Body of pancreas (tissue), 4 donors: ENCODE data around the gene TMEM123. TPM values are rescaled to one million over a fixed set of nuclear protein-coding genes. Genes with fewer than 3 reads are reported as not detected.

ENCODE experiments used
- ATAC-seq: fragments of 150-250 bp; one replicate; pipeline ENCODE4 v1.9.1; 2016
- DNase-seq, 4 donors: peaks; one replicate each; pipeline ENCODE4 v3.0.0-alpha.2; 2019
- H3K27ac ChIP-seq, 4 donors: fragments of 200-600 bp; sonication (generic); 1 replicate in 3 of 4; 2 replicates in 1 of 4; pipeline versions ENCODE4 v1.5.1 to v1.6.1; 2016 to 2019; ENCODE audit warnings: mild to moderate bottlenecking in 1 of 4, mixed read lengths in 1 of 4, moderate library complexity in 1 of 4
- H3K27me3 ChIP-seq, 2 donors: fragments of 200-600 bp; sonication (generic); one replicate each; pipeline ENCODE4 v1.6.0; 2016; ENCODE audit warnings: mild to moderate bottlenecking in 1 of 2
- H3K36me3 ChIP-seq, 2 donors: fragments of 200-600 bp; sonication (generic); replicated peaks in 1 of 2; 2 replicates each; pipeline ENCODE4 v1.5.1; 2016; ENCODE audit warnings: low read depth in 2 of 2; ENCODE audit not compliant: insufficient read depth in 1 of 2
- H3K4me1 ChIP-seq: fragments of 200-600 bp; sonication (generic); one replicate; pipeline ENCODE4 v1.6.0; 2016
- H3K4me3 ChIP-seq, 2 donors: fragments of 200-600 bp; sonication (generic); 1 replicate in 1 of 2; 2 replicates in 1 of 2; pipeline ENCODE4 v1.5.1; 2016 to 2019
- H3K9me3 ChIP-seq, 3 donors: fragments of 200-600 bp; sonication (generic); 1 replicate in 2 of 3; 2 replicates in 1 of 3; pipeline ENCODE4 v1.5.1; 2016
- CTCF ChIP-seq, 7 experiments: fragments of 450-650 bp in 4 of 7; fragments of 200-600 bp in 3 of 7; sonication (generic) in 3 of 7; IDR thresholded peaks; one replicate each; pipeline ENCODE4 v1.5.1; 2016 to 2019; ENCODE audit warnings: antibody characterized with exemption in 7 of 7
- POLR2A ChIP-seq, 3 donors: fragments of 450-650 bp; IDR thresholded peaks; one replicate each; pipeline ENCODE4 v1.6.1; 2016; ENCODE audit warnings: antibody characterized with exemption in 3 of 3, mild to moderate bottlenecking in 2 of 3
- whole genome bisulfite sequencing, 2 donors: methylation state at CpG; one replicate each; pipeline ENCODE4 v1.1.5; 2017; 5-methylcytosine and 5-hydroxymethylcytosine counted together
- intact Hi-C: fragments of 100-400 bp; cut with DNase I; formaldehyde crosslinking; loops from one replicate; pipeline ENCODE4 v1.15.1; 2023
- total RNA-seq, 2 donors: library from RNA; depleted of rRNA; stranded (reverse); fragments of >200 nt; gene quantifications; one replicate each; pipeline ENCODE4 v1.1.0, GENCODE V29; 2016

TMEM123 gene
- total RNA-seq, 2 donors from 2014 or later = 40.2 to 82.5 TPM

GRCh38 chr11:102497061-102497460, 44.5 kb upstream of the TMEM123 start:
- H3K27me3 ChIP-seq = no peaks in the 10 kb centered on the region
- H3K27ac ChIP-seq = no peak overlapping the region
- H3K4me1 ChIP-seq = peaks cover 5% of the 10 kb centered on the region
- H3K4me3 ChIP-seq = no peak overlapping the region
- H3K9me3 ChIP-seq = no peaks in the 10 kb centered on the region
- no peaks in the 10 kb centered on the region for H3K36me3 ChIP-seq
- DNase-seq (no peak), ATAC-seq (no peak)
- 82 to 97% methylated on average over 3 to 4 of the region's 4 CpGs for WGBS, 2 donors
- TF ChIP-seq POLR2A (IDR thresholded peaks at IDR 0.05) (no peak), CTCF (IDR thresholded peaks at IDR 0.05) (no peak)
- intact Hi-C loops = loop anchor here (5.0 to 10.0 kb wide), 2 partner anchors 102 to 160 kb away; no protein-coding TSS in a partner anchor

DNA sequence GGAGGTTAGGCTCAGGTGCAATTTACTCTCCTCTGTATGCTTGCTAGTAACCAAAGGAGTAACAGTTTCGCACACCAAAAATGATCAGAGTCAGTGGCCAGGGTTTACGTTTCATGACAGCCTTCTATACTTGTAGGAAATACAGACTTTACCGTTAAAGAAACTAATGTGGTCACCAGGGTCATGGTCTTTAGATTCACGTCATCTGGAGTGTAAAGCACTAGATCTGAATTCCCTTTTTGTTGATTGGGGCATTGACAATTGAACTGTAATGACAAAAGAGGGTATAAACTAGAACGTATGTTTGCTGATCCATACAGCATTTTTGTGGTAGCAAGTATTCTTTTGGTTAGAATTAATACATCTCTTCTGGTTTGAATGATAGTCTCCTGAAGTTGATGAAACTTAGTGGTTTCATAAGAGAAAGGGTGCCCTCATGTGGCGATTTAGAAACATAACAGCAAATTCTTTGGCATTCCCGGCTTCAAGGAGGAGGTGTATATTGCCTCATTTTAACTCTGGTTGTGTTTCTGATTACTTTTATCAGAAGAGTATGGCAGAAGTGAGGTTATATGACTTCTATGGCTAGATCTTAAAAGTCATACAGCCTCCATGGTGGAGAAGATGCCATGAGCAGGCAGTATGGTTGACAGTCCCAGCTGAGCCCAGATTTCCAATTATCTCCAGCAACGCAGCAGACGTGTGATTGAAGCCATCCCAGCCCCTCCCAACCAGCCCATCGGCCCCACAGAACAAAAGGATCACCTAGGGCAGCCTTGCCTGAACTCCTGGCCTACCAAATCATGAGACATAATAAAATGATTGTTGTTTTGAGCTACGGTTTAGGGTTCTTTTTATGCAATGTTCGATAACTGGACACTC, 42.8 kb upstream of the TMEM123 start:
- peak; percentile 37 to 86 (median 80) for TF ChIP-seq CTCF (IDR thresholded peaks at IDR 0.05)
- TF ChIP-seq POLR2A (IDR thresholded peaks at IDR 0.05) = no peak
- DNase-seq = peak; percentile 39 to 80 (median 56)
- H3K27me3 ChIP-seq = no peaks in the 10 kb centered on the region
- no peaks in the 10 kb centered on the region for H3K9me3 ChIP-seq
- ATAC-seq = peak; percentile 88
- peaks cover 5% of the 10 kb centered on the region for H3K4me1 ChIP-seq
- H3K27ac ChIP-seq = no peak overlapping the region
- intact Hi-C loops = loop anchor here (5.0 to 10.0 kb wide), 2 partner anchors 101 to 158 kb away; no protein-coding TSS in a partner anchor
- no peaks in the 10 kb centered on the region for H3K36me3 ChIP-seq
- 30 to 35% methylated on average over 12 of the region's 12 CpGs for WGBS, 2 donors
- H3K4me3 ChIP-seq = no peak overlapping the region

DNA sequence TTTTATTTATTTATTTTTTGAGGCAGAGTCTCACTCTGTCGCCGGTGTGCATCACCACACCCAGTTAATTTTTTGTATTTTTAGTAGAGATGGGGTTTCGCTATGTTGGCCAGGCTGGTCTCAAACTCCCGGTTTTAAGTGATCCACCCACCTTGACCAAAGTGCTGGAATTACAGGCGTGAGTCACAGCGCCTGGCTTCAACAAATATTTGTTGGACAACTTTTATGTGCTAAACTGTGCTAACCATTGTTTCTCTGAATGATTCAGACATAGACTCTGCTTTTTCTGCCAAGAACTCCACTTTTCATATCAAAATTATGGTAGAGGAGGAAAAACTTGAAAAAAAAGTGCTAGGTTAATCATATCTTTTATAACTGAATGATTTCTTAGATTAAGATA, 41.7 kb upstream of the TMEM123 start:
- Histone ChIP-seq H3K4me1 (peaks cover 5% of the 10 kb centered on the region), H3K27me3 (no peaks in the 10 kb centered on the region), H3K4me3 (no peak overlapping the region), H3K27ac (no peak overlapping the region), H3K9me3 (no peaks in the 10 kb centered on the region), H3K36me3 (no peaks in the 10 kb centered on the region)
- DNase-seq = peak in 2 of 4 donors; percentile 43
- peak; percentile 60 for ATAC-seq
- intact Hi-C loops = loop anchor here (10.0 kb wide), 1 partner anchor 99 kb away; no protein-coding TSS in a partner anchor
- TF ChIP-seq CTCF (IDR thresholded peaks at IDR 0.05) = no peak
- TF ChIP-seq POLR2A (IDR thresholded peaks at IDR 0.05) = no peak
- WGBS, 2 donors = 37 to 44% methylated on average over 6 of the region's 6 CpGs

GRCh38 chr11:102493524-102493923, 41.0 kb upstream of the TMEM123 start:
- ATAC-seq = peak; percentile 34
- intact Hi-C loops = loop anchor here (10.0 kb wide), 1 partner anchor 99 kb away; no protein-coding TSS in a partner anchor
- H3K9me3 ChIP-seq = no peaks in the 10 kb centered on the region
- H3K4me3 ChIP-seq = no peak overlapping the region
- no peak overlapping the region for H3K27ac ChIP-seq
- peaks cover 5% of the 10 kb centered on the region for H3K4me1 ChIP-seq
- no peaks in the 10 kb centered on the region for H3K27me3 ChIP-seq
- no peaks in the 10 kb centered on the region for H3K36me3 ChIP-seq
- DNase-seq = no peak
- TF ChIP-seq CTCF (IDR thresholded peaks at IDR 0.05) (no peak), POLR2A (IDR thresholded peaks at IDR 0.05) (no peak)
- 58 to 67% methylated on average over 5 of the region's 5 CpGs for WGBS, 2 donors
